Mesothelial cell of epicardium (in vitro differentiated cells): ENCODE measurements around the gene UHRF1. TPM values are rescaled to one million over a fixed set of nuclear protein-coding genes. Genes with fewer than 3 reads are reported as not detected.

Experiments
- DNase-seq, 2 experiments: peaks; one replicate each; pipeline ENCODE4 v3.0.0; 2021; ENCODE audit warnings: low spot score in 2 of 2; ENCODE audit not compliant: unreplicated experiment in 2 of 2
- H3K27ac Mint-ChIP-seq: 2 replicates; pipeline ENCODE4 v1.8.0; 2021; ENCODE audit warnings: mixed read lengths
- H3K27me3 Mint-ChIP-seq: 2 replicates; pipeline ENCODE4 v1.8.0; 2021; ENCODE audit warnings: low read depth, mixed read lengths
- H3K36me3 Mint-ChIP-seq: 2 replicates; pipeline ENCODE4 v1.8.0; 2021; ENCODE audit warnings: mixed read lengths
- H3K4me1 Mint-ChIP-seq: 2 replicates; pipeline ENCODE4 v1.8.0; 2021; ENCODE audit warnings: mixed read lengths
- H3K4me3 Mint-ChIP-seq: 2 replicates; pipeline ENCODE4 v1.8.0; 2021; ENCODE audit warnings: mild to moderate bottlenecking, moderate library complexity, mixed read lengths
- H3K9me3 Mint-ChIP-seq: 2 replicates; pipeline ENCODE4 v1.8.0; 2021; ENCODE audit warnings: mixed read lengths
- total RNA-seq: library from RNA; stranded (reverse); gene quantifications from 3 replicates; pipeline ENCODE4 v1.2.1, GENCODE V29; 2021
- TF ChIP-seq, protein P1 (sequence below): fragments of 200-600 bp; sonication (generic); IDR thresholded peaks from one replicate; pipeline ENCODE4 v1.5.0; 2021; ENCODE audit warnings: antibody characterized with exemption; ENCODE audit not compliant: unreplicated experiment

The UHRF1 gene
- total RNA-seq, 1 donor from 2014 or later = 28.9 TPM

DNA sequence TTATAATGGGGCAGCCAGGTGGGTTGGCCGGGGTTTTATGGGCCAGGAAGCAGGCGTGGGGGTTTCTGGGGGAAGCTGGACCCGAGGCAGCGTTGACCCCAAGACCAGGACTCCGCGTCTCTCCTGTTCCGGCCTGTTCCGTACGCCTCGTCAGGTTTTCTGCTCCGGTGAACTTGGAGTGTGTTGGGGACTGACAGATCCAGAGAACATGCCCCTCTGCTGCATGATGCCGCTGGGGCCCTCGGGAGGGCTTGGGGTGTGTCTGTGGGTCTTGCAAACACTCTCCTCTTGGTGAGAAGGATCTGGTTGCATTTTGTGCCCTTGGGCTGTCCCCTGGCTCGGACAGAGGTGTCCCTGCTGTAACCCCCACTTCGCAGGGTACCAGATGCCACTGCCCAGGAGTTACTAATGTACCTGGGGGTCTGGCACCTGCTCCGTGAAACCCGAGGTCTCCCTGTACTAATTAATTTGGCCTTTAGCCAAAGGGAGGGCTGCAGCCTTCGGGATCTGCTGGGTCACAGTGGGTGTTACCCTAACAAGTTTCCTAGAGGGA, 75.2 kb downstream of the UHRF1 start:
- Mint-ChIP-seq H3K27ac (no peak overlapping the region), H3K36me3 (peaks cover 1% of the 10 kb centered on the region)

DNA sequence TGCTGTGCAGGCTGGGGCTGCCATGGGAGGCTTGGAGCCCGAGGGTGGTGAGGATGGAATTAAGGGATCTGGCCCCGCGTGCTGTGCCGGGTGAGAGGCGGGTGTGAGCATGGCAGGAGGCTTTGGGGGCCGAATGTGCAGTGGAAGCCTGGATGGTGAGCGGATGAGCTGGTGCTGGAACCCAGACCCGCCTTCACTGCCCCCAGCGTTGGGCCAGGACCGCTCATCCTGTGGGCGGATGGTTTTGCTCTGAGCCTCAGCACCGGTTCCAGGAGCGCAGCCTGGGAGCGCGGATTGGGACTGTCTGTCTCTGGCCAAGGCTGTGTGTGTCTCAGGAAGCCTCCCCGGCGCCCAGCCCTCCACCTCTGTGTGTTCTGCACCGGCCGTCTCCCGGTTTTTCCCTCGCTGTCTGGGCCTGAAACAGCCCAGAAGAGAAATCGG, 76.3 kb downstream of the UHRF1 start:
- no peak for DNase-seq
- peak overlapping the region; percentile 47 for H3K27ac Mint-ChIP-seq
- peaks cover 50% of the 10 kb centered on the region for H3K4me1 Mint-ChIP-seq
- H3K36me3 Mint-ChIP-seq = peaks cover 1% of the 10 kb centered on the region
- H3K4me3 Mint-ChIP-seq = no peak overlapping the region
- TF ChIP-seq, protein P1, sequence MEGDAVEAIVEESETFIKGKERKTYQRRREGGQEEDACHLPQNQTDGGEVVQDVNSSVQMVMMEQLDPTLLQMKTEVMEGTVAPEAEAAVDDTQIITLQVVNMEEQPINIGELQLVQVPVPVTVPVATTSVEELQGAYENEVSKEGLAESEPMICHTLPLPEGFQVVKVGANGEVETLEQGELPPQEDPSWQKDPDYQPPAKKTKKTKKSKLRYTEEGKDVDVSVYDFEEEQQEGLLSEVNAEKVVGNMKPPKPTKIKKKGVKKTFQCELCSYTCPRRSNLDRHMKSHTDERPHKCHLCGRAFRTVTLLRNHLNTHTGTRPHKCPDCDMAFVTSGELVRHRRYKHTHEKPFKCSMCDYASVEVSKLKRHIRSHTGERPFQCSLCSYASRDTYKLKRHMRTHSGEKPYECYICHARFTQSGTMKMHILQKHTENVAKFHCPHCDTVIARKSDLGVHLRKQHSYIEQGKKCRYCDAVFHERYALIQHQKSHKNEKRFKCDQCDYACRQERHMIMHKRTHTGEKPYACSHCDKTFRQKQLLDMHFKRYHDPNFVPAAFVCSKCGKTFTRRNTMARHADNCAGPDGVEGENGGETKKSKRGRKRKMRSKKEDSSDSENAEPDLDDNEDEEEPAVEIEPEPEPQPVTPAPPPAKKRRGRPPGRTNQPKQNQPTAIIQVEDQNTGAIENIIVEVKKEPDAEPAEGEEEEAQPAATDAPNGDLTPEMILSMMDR = no peak
- H3K27me3 Mint-ChIP-seq = no peaks in the 10 kb centered on the region
- no peaks in the 10 kb centered on the region for H3K9me3 Mint-ChIP-seq

More for the DNA sequence above, 75.2 kb downstream of the UHRF1 start:
- H3K9me3 Mint-ChIP-seq = no peaks in the 10 kb centered on the region
- no peak overlapping the region for H3K4me3 Mint-ChIP-seq
- peaks cover 49% of the 10 kb centered on the region for H3K4me1 Mint-ChIP-seq
- TF ChIP-seq, protein P1 = no peak
- H3K27me3 Mint-ChIP-seq = no peaks in the 10 kb centered on the region
- no peak for DNase-seq

DNA sequence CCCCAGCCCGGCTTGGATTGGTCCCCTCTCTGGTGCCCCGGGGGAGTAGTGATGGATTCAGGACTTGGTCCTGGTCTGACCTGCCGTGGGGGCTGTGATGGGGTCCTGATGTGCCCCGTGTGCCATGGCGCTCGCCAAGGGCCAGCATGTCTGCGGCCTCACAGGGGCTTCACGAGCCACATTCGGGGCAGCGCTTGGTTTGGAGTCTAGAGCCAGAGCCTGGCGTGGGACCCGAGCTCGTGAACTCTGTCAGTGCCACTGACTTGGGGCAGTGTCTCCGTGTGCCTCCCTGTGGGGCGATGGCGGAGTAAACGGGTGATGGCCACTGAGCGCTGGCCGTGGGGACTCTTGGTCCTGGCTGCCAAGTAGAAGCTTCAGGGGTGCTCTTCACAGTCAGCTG, 76.8 kb downstream of the UHRF1 start:
- TF ChIP-seq, protein P1 = no peak

DNA sequence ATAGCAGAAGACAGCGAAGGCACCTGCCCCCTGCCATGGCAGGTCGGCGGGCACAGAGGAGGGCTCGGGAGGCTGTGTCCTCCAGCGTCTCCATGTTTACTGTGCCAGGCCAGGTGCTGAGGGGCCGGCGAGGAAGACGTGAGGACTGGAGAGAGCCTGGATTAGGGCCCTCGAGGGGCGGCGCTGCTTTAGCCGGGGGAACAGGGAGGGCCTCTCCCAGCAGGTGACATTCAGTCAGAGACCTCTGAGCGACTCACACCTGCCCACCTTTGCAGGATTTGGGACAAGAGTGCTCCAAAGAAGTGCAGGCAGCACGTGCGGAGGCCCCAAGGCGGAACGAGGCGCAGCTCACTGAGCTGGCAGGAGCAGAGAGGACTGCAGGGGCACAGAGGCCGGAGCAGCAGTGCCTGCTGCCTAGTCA, 77.2 kb downstream of the UHRF1 start:
- no peak for DNase-seq
- Mint-ChIP-seq H3K9me3 (no peaks in the 10 kb centered on the region), H3K27ac (no peak overlapping the region), H3K4me3 (no peak overlapping the region), H3K27me3 (no peaks in the 10 kb centered on the region), H3K36me3 (peaks cover 1% of the 10 kb centered on the region), H3K4me1 (peaks cover 46% of the 10 kb centered on the region)
- TF ChIP-seq, protein P1 = no peak

More for the DNA sequence above, 76.8 kb downstream of the UHRF1 start:
- Mint-ChIP-seq H3K9me3 (no peaks in the 10 kb centered on the region), H3K4me1 (peaks cover 48% of the 10 kb centered on the region), H3K27me3 (no peaks in the 10 kb centered on the region), H3K4me3 (no peak overlapping the region), H3K27ac (no peak overlapping the region), H3K36me3 (peaks cover 1% of the 10 kb centered on the region)
- DNase-seq = no peak

DNA sequence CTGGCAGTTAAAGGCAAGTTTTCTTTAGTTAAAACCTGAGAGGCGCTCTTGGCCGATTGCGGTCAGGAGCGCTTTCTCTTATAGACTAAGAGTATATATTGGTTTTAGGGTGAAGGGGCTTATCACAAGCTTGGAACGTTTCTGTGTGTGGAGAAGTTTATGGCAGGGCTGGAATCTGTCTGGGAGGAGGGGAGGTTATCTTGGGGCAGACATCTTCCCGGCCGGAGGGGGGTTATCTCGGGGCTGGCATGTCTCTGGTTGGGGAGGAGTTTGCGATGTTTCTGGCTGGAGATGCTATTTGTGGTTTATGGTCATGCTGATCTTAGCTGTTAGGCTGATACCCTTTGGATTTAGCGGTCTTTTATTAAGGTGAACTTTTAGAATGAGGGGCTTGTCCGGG, 78.0 kb downstream of the UHRF1 start:
- Mint-ChIP-seq H3K36me3 (peaks cover 8% of the 10 kb centered on the region), H3K4me1 (peaks cover 44% of the 10 kb centered on the region), H3K9me3 (peaks cover 7% of the 10 kb centered on the region), H3K4me3 (peak overlapping the region; percentile 36), H3K27me3 (no peaks in the 10 kb centered on the region), H3K27ac (peak overlapping the region; percentile 85)
- TF ChIP-seq, protein P1 = no peak
- no peak for DNase-seq
